DMS 273 treated with DMSO at 0.1 percent for 48 hours (cell line): Measurements from ENCODE around the gene SIAH3.
A peak's percentile ranks its signal among the peaks of the same experiment; 100 is the strongest.
"Not testable (repeated sequence)": the region's sequence is repeated elsewhere in the genome, so short reads cannot be mapped to it uniquely, and the experiment has no call there.

ENCODE experiments used
- DNase-seq: peaks from one replicate; lab custom pipeline; 2025; lab: John Stamatoyannopoulos, UW

Gene SIAH3

GRCh38 chr13:45851171-45851921, at the start of gene SIAH3:
Gene SIAH3, minus strand, starts transcription at chr13:45851753. Its CDS starts 124 bp downstream, at chr13:45851629.
- DNase-seq = peak; percentile 3

- no peak for DNase-seq
These were observed 47.9 kb upstream of the SIAH3 start for GRCh38 chr13:45899406-45899805.

GRCh38 chr13:45897562-45897961, 46.0 kb upstream of the SIAH3 start:
- DNase-seq = no peak

GRCh38 chr13:45896285-45896684, 44.7 kb upstream of the SIAH3 start:
- DNase-seq = no peak

GRCh38 chr13:45895881-45896280, 44.3 kb upstream of the SIAH3 start:
- DNase-seq = no peak

GRCh38 chr13:45892513-45892912, 41.0 kb upstream of the SIAH3 start:
- no peak for DNase-seq

- DNase-seq = no peak
These were observed 38.2 kb upstream of the SIAH3 start for GRCh38 chr13:45889590-45890243.

- no peak for DNase-seq
These were observed 34.9 kb upstream of the SIAH3 start for GRCh38 chr13:45886466-45886865.

GRCh38 chr13:45885194-45885593, 33.6 kb upstream of the SIAH3 start:
- DNase-seq = no peak

- no peak for DNase-seq
These were observed 31.1 kb upstream of the SIAH3 start for GRCh38 chr13:45882626-45883025.

- DNase-seq = no peak
These were observed 29.8 kb upstream of the SIAH3 start for GRCh38 chr13:45881353-45881752.

GRCh38 chr13:45880242-45880641, 28.7 kb upstream of the SIAH3 start:
- DNase-seq = no peak

- DNase-seq = peak; percentile 4
These were observed 28.1 kb upstream of the SIAH3 start for GRCh38 chr13:45879666-45880065.

GRCh38 chr13:45878966-45879365, 27.4 kb upstream of the SIAH3 start:
- no peak for DNase-seq

GRCh38 chr13:45876781-45877180, 25.2 kb upstream of the SIAH3 start:
- DNase-seq = no peak

GRCh38 chr13:45875951-45876350, 24.4 kb upstream of the SIAH3 start:
- no peak for DNase-seq

- no peak for DNase-seq
These were observed 22.2 kb upstream of the SIAH3 start for GRCh38 chr13:45873491-45874325.

- peak; percentile 89 for DNase-seq
These were observed 21.0 kb upstream of the SIAH3 start for GRCh38 chr13:45872566-45872965.

- not testable (repeated sequence) for DNase-seq
These were observed 19.6 kb upstream of the SIAH3 start for GRCh38 chr13:45871201-45871600.

- DNase-seq = no peak
These were observed 18.7 kb upstream of the SIAH3 start for GRCh38 chr13:45870232-45870631.

- DNase-seq = no peak
These were observed 13.9 kb upstream of the SIAH3 start for GRCh38 chr13:45865414-45865813.

- DNase-seq = peak; percentile 22
These were observed 12.4 kb upstream of the SIAH3 start for GRCh38 chr13:45863709-45864590.
